K562 (cell line): ENCODE data around the gene AACS. TPM values are rescaled to one million over a fixed set of nuclear protein-coding genes. Genes with fewer than 3 reads are reported as not detected.

Source experiments
- ATAC-seq: fragments of 200-7000 bp; cut with Tn5 transposase; 3 replicates; pipeline ENCODE4 v1.9.1; 2020; ENCODE audit warnings: moderate library complexity
- BruUV-seq: library from RNA; stranded (reverse); fragments of 400-500 nt; replicated peaks from 2 replicates; lab custom pipeline; 2021; lab: Mats Ljungman, UMichigan
- CTCF ChIA-PET: fragments of 300-600 bp; formaldehyde crosslinking; extraction: SDS; loops from one replicate; lab custom pipeline; 2021; ENCODE audit warnings: low intra/inter-chr PET ratio; lab: Yijun Ruan, JAX
- POLR2A ChIA-PET: fragments of 300-600, 350-650 bp; sonication (Branson Sonifier 250); formaldehyde crosslinking; extraction: SDS; loops from one replicate; lab custom pipeline; 2021; ENCODE audit warnings: antibody characterized with exemption, inconsistent platforms; lab: Yijun Ruan, JAX
- DNase-seq, 4 experiments: peaks; one replicate each; pipeline versions ENCODE4 v3.0.0 to v3.0.0-alpha.2; 2011 to 2018; ENCODE audit warnings: low spot score in 3 of 4, mixed read lengths in 3 of 4; ENCODE audit errors: extremely low read depth in 1 of 4
- FAIRE-seq: peaks from 2 replicates; lab custom pipeline; 2011; peaks lifted over from hg19 to GRCh38; lab: Jason Lieb, UNC
- H2AFZ ChIP-seq: 2 replicates; pipeline ENCODE4 v1.6.0; 2011; ENCODE audit warnings: low read depth, low read length, control low read depth, inconsistent platforms
- H3K27ac ChIP-seq: fragments of 200-600 bp; 3 replicates; pipeline ENCODE4 v1.8.0; 2011; ENCODE audit warnings: low read depth, mild to moderate bottlenecking, control low read depth, inconsistent platforms, low read length, moderate library complexity, mixed read lengths; ENCODE audit errors: extremely low read depth
- H3K27me3 ChIP-seq, 2 experiments: fragments of 300-600 bp in 1 of 2; 2 replicates in 1 of 2; 3 replicates in 1 of 2; pipeline versions ENCODE4 v1.6.0 to v1.8.0; 2011; ENCODE audit warnings: inconsistent platforms in 2 of 2, low read length in 2 of 2, mild to moderate bottlenecking in 1 of 2, mixed read lengths in 1 of 2, moderate library complexity in 1 of 2; ENCODE audit not compliant: control insufficient read depth in 2 of 2, insufficient read depth in 2 of 2
- H3K36me3 ChIP-seq: fragments of 300-600 bp; 3 replicates; pipeline ENCODE4 v1.8.0; 2011; ENCODE audit warnings: mild to moderate bottlenecking, low read length, inconsistent platforms; ENCODE audit not compliant: control insufficient read depth, insufficient read depth
- H3K4me1 ChIP-seq, 2 experiments: fragments of 200-600 bp in 1 of 2; replicated peaks in 1 of 2; 2 replicates in 1 of 2; 3 replicates in 1 of 2; pipeline versions ENCODE4 v1.5.1 to v1.8.0; 2011; ENCODE audit warnings: inconsistent platforms in 2 of 2, low read length in 2 of 2, mild to moderate bottlenecking in 1 of 2, mixed read lengths in 1 of 2, moderate library complexity in 1 of 2; ENCODE audit not compliant: control insufficient read depth in 2 of 2, insufficient read depth in 2 of 2
- H3K4me2 ChIP-seq: 2 replicates; pipeline ENCODE4 v1.6.1; 2011; ENCODE audit warnings: low read length, control low read depth, inconsistent platforms, mixed read lengths; ENCODE audit not compliant: insufficient read depth
- H3K4me3 ChIP-seq: fragments of 200-600 bp; sonication (generic), shearing (Covaris generic); 2 replicates; pipeline ENCODE4 v1.5.1; 2016; ENCODE audit warnings: control low read depth, inconsistent platforms
- H3K79me2 ChIP-seq: fragments of 200-600 bp; 3 replicates; pipeline ENCODE4 v1.8.0; 2011; ENCODE audit warnings: low read length, inconsistent platforms; ENCODE audit not compliant: control insufficient read depth, insufficient read depth
- H3K9ac ChIP-seq, 2 experiments: 2 replicates each; pipeline versions ENCODE4 v1.6.0 to v1.6.1; 2011; ENCODE audit warnings: low read depth in 2 of 2, low read length in 2 of 2, control low read depth in 1 of 2, inconsistent platforms in 1 of 2, mild to moderate bottlenecking in 1 of 2, mixed read lengths in 1 of 2; ENCODE audit not compliant: insufficient read depth in 1 of 2
- H3K9me1 ChIP-seq: one replicate; pipeline ENCODE4 v1.6.0; 2011; ENCODE audit warnings: inconsistent platforms, mild to moderate bottlenecking, low read length, moderate library complexity; ENCODE audit not compliant: control insufficient read depth, insufficient read depth
- H3K9me3 ChIP-seq: replicated peaks from 2 replicates; pipeline ENCODE4 v1.5.1; 2011; ENCODE audit warnings: low read depth, low read length, inconsistent platforms; ENCODE audit not compliant: control insufficient read depth, insufficient read depth
- H4K20me1 ChIP-seq: replicated peaks from 2 replicates; pipeline ENCODE4 v1.6.1; 2011; ENCODE audit warnings: low read length, inconsistent platforms, mixed read lengths; ENCODE audit not compliant: control insufficient read depth, insufficient read depth
- ATF7 ChIP-seq: fragments of 450-650 bp; IDR thresholded peaks from 2 replicates; pipeline ENCODE4 v1.7.1; 2014; ENCODE audit warnings: mild to moderate bottlenecking, moderate library complexity
- DMBX1 ChIP-seq: fragments of 250-450 bp; sonication (Bioruptor Pico); IDR thresholded peaks from 2 replicates; pipeline ENCODE4 v1.8.0; 2022; ENCODE audit warnings: inconsistent platforms, mild to moderate bottlenecking, moderate library complexity, borderline replicate concordance
- EP300 ChIP-seq: IDR thresholded peaks from 2 replicates; pipeline ENCODE4 v1.6.1; 2012; ENCODE audit warnings: low read length, improper control_type of control experiment
- IRF2 ChIP-seq: sonication (generic); formaldehyde crosslinking; IDR thresholded peaks from 2 replicates; pipeline ENCODE4 v1.8.1; 2022; ENCODE audit warnings: mild to moderate bottlenecking, missing genetic modification reagents
- KLF6 ChIP-seq: fragments of 250-450 bp; sonication (Bioruptor Pico); IDR thresholded peaks from 2 replicates; pipeline ENCODE4 v1.4.0; 2020; ENCODE audit warnings: mild to moderate bottlenecking, moderate library complexity, borderline replicate concordance
- MCM7 ChIP-seq, 2 experiments: fragments of 450-650 bp; IDR thresholded peaks; 2 replicates each; pipeline ENCODE4 v1.6.1; 2016 to 2018
- MIER1 ChIP-seq: fragments of 450-650 bp; IDR thresholded peaks from 2 replicates; pipeline ENCODE4 v1.6.1; 2016; ENCODE audit warnings: antibody characterized with exemption, mild to moderate bottlenecking, low read depth
- NCOA6 ChIP-seq: fragments of 450-650 bp; IDR thresholded peaks from 2 replicates; pipeline ENCODE4 v1.6.1; 2017; ENCODE audit warnings: mild to moderate bottlenecking
- OTX1 ChIP-seq: fragments of 450-650 bp; formaldehyde crosslinking; IDR thresholded peaks from 2 replicates; pipeline ENCODE4 v1.4.0; 2022; ENCODE audit warnings: mild to moderate bottlenecking
- PCBP2 ChIP-seq: fragments of 200-400 bp; formaldehyde crosslinking; IDR thresholded peaks from 2 replicates; pipeline ENCODE4 v1.6.1; 2018; ENCODE audit warnings: low read length, low read depth, mild to moderate bottlenecking, moderate library complexity; ENCODE audit not compliant: poor library complexity, severe bottlenecking
- SLC30A9 ChIP-seq: fragments of 250-450 bp; sonication (Bioruptor Pico); IDR thresholded peaks from 2 replicates; pipeline ENCODE4 v1.8.0; 2022; ENCODE audit warnings: mild to moderate bottlenecking, moderate library complexity
- SMAD3 ChIP-seq: fragments of 450-650 bp; formaldehyde crosslinking; conservative IDR thresholded peaks from 2 replicates; pipeline ENCODE4 v1.4.0; 2020; ENCODE audit warnings: mild to moderate bottlenecking
- TCFL5 ChIP-seq: fragments of 250-450 bp; sonication (Bioruptor Pico); conservative IDR thresholded peaks from 2 replicates; pipeline ENCODE4 v1.6.1; 2021; ENCODE audit warnings: mild to moderate bottlenecking, moderate library complexity, matching md5 sums
- ZFPM2 ChIP-seq: fragments of 250-450 bp; sonication (Bioruptor Pico); IDR thresholded peaks from 2 replicates; pipeline ENCODE4 v1.5.1; 2022; ENCODE audit warnings: mild to moderate bottlenecking
- WGBS: fragments of 100-300 bp; shearing (Covaris generic); methylation state at CpG from one replicate; pipeline ENCODE4 v1.1.6; 2016; ENCODE audit warnings: low coverage, mixed read lengths; ENCODE audit not compliant: insufficient coverage; ENCODE audit errors: missing lambda C conversion rate; 5-methylcytosine and 5-hydroxymethylcytosine counted together
- in situ Hi-C: fragments of 300-500 bp; cut with MboI; formaldehyde crosslinking; loops from 4 replicates; pipeline ENCODE4 v1.15.0; 2018; ENCODE audit warnings: inconsistent platforms, mixed read lengths
- intact Hi-C: fragments of 100-400 bp; cut with micrococcal nuclease; formaldehyde crosslinking; loops from 2 replicates; pipeline ENCODE4 v1.14.2; 2022
- polyA plus RNA-seq, 8 experiments: library from polyadenylated mRNA; depleted of rRNA in 4 of 8; stranded (reverse) in 5 of 8; unstranded in 3 of 8; fragments of >200 nt; fragmentation: Nextera tagmentation in 2 of 8; fragmentation: Illumina TruSeq in 1 of 8; extraction: Ambion mirVana in 2 of 8; extraction: Trizol in 1 of 8; gene quantifications; 2 replicates each; pipeline versions ENCODE4 v1.2.1 to v1.2.3, GENCODE V29; 2011 to 2014; ENCODE audit warnings: inconsistent platforms in 1 of 8, missing spikeins in 1 of 8
- total RNA-seq, 7 experiments: library from RNA; depleted of rRNA in 6 of 7; stranded (reverse); fragments of >200 nt in 6 of 7; fragmentation: Illumina TruSeq in 2 of 7; extraction: Trizol in 2 of 7; gene quantifications; 2 replicates each; pipeline versions ENCODE4 v1.2.1 to v1.2.3, GENCODE V29; 2011 to 2021; ENCODE audit warnings: low replicate concordance in 1 of 7
- TF ChIP-seq, protein P1 (sequence below): IDR thresholded peaks from 3 replicates; pipeline ENCODE4 v1.6.1; 2011; ENCODE audit warnings: borderline replicate concordance, mild to moderate bottlenecking, moderate library complexity; ENCODE audit not compliant: insufficient read length; ENCODE audit errors: extremely low read depth
- TF ChIP-seq, protein P2 (sequence below), 2 experiments: fragments of 450-650 bp in 1 of 2; sonication (generic) in 1 of 2; formaldehyde crosslinking in 1 of 2; IDR thresholded peaks in 1 of 2; conservative IDR thresholded peaks in 1 of 2; 2 replicates each; pipeline versions ENCODE4 v1.6.1 to v1.8.1; 2016 to 2023; ENCODE audit warnings: mild to moderate bottlenecking in 2 of 2, moderate library complexity in 2 of 2, inconsistent platforms in 1 of 2, missing genetic modification reagents in 1 of 2
- TF ChIP-seq, protein P3 (sequence below): fragments of 450-650 bp; formaldehyde crosslinking; IDR thresholded peaks from 2 replicates; pipeline ENCODE4 v1.4.0; 2020; ENCODE audit warnings: mild to moderate bottlenecking, mixed read lengths

Gene AACS
- total and polyA plus RNA-seq, 9 of the 15 experiments (the other 6 are each of a cell fraction or from before 2014, with no cell fraction given): 2.4 to 13.0 (median 6.0) TPM

DNA sequence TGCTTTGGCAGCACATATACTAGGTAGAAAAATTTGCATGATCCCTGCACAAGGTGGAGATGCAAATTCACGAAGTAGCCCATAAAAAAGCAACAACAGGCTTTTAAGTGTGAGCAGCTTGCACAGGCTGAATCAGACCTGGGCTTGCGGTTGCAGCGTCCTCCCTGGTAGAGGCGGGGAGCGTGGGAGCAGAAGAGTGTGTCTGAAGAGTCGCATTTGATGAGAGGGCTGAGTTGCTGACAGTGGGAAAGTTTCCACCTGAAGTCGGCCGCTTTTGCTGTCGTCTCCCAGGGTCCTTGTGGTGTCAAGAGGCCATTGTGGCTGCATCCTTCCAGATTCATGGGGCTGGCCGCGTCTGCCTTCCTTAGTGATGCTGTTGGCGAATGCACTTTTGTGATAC is 6.2 kb downstream of the AACS start:
- peaks cover 0 to 13% of the 10 kb centered on the region in 2 experiments; a peak in 1 of 5 replicates for H3K27me3 ChIP-seq
- H3K27ac ChIP-seq: no peak overlapping the region
- H3K36me3 ChIP-seq: peaks cover 4% of the 10 kb centered on the region; the same call in 2 of the 3 replicates
- DNase-seq: no peak
- TF ChIP-seq, protein P1, sequence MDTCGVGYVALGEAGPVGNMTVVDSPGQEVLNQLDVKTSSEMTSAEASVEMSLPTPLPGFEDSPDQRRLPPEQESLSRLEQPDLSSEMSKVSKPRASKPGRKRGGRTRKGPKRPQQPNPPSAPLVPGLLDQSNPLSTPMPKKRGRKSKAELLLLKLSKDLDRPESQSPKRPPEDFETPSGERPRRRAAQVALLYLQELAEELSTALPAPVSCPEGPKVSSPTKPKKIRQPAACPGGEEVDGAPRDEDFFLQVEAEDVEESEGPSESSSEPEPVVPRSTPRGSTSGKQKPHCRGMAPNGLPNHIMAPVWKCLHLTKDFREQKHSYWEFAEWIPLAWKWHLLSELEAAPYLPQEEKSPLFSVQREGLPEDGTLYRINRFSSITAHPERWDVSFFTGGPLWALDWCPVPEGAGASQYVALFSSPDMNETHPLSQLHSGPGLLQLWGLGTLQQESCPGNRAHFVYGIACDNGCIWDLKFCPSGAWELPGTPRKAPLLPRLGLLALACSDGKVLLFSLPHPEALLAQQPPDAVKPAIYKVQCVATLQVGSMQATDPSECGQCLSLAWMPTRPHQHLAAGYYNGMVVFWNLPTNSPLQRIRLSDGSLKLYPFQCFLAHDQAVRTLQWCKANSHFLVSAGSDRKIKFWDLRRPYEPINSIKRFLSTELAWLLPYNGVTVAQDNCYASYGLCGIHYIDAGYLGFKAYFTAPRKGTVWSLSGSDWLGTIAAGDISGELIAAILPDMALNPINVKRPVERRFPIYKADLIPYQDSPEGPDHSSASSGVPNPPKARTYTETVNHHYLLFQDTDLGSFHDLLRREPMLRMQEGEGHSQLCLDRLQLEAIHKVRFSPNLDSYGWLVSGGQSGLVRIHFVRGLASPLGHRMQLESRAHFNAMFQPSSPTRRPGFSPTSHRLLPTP: no peak
- TF ChIP-seq MCM7 (IDR thresholded peaks at IDR 0.05) (no peak), OTX1 (CRISPR knock-in tag) (no peak), TCFL5 (CRISPR knock-in tag) (no peak), NCOA6 (no peak), EP300 (no peak), MIER1 (no peak), ATF7 (no peak), SMAD3 (CRISPR knock-in tag) (no peak), PCBP2 (no peak), IRF2 (CRISPR knock-in tag) (no peak), KLF6 (CRISPR knock-in tag) (no peak), ZFPM2 (CRISPR knock-in tag) (no peak), DMBX1 (CRISPR knock-in tag) (no peak), SLC30A9 (no peak)
- TF ChIP-seq, protein P2, sequence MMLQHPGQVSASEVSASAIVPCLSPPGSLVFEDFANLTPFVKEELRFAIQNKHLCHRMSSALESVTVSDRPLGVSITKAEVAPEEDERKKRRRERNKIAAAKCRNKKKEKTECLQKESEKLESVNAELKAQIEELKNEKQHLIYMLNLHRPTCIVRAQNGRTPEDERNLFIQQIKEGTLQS (IDR thresholded peaks at IDR 0.05): no peak
- TF ChIP-seq, protein P2 (CRISPR knock-in tag; conservative IDR thresholded peaks at IDR 0.05): no peak
- TF ChIP-seq, protein P3, sequence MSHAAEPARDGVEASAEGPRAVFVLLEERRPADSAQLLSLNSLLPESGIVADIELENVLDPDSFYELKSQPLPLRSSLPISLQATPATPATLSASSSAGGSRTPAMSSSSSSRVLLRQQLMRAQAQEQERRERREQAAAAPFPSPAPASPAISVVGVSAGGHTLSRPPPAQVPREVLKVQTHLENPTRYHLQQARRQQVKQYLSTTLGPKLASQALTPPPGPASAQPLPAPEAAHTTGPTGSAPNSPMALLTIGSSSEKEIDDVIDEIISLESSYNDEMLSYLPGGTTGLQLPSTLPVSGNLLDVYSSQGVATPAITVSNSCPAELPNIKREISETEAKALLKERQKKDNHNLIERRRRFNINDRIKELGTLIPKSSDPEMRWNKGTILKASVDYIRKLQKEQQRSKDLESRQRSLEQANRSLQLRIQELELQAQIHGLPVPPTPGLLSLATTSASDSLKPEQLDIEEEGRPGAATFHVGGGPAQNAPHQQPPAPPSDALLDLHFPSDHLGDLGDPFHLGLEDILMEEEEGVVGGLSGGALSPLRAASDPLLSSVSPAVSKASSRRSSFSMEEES (CRISPR knock-in tag): no peak
- TF ChIP-seq, all 486 proteins: peak for 0
- no peak overlapping the region for H3K9ac ChIP-seq
- WGBS: 56% methylated on average over 12 of the region's 12 CpGs
- H3K9me3 ChIP-seq: no peaks in the 10 kb centered on the region
- ChIA-PET POLR2A (no interaction called here), CTCF (no interaction called here)
- H3K4me1 ChIP-seq: no peaks in the 10 kb centered on the region; a peak in 2 of 5 replicates
- intact Hi-C loops (no loop called here), in situ Hi-C loops (no loop called here)
- H3K79me2 ChIP-seq: peaks cover 3% of the 10 kb centered on the region; the same call in 1 of the 3 replicates
- ATAC-seq (peak; percentile 38; the same call in 2 of the 3 replicates), FAIRE-seq (no peak)
- H4K20me1 ChIP-seq: 0 out of 2 replicates have a peak, but pooled peaks cover 9% of the 10 kb centered on the region
- no peak overlapping the region for H2AFZ ChIP-seq
- H3K4me2 ChIP-seq: no peak overlapping the region
- no TSS peak for BruUV-seq
- no peaks in the 10 kb centered on the region for H3K9me1 ChIP-seq
- no peak overlapping the region for H3K4me3 ChIP-seq
